Islet of Langerhans (tissue), 1 donor: ENCODE data around the gene UBA5.

Source experiments
- FAIRE-seq: peaks from one replicate; lab custom pipeline; 2011; peaks lifted over from hg19 to GRCh38; lab: Jason Lieb, UNC

Gene UBA5

GRCh38 chr3:132721479-132722164 is 61.5 kb downstream of the UBA5 start:
- no peak for FAIRE-seq

GRCh38 chr3:132722165-132723023 is 62.3 kb downstream of the UBA5 start, which contains the start of gene NPHP3:
Gene NPHP3 (minus strand): TSS chr3:132722409. CDS start chr3:132722355, 54 bp downstream.
- no peak for FAIRE-seq

GRCh38 chr3:132723024-132723950 is 63.2 kb downstream of the UBA5 start:
- no peak for FAIRE-seq

GRCh38 chr3:132726341-132726823 is 66.3 kb downstream of the UBA5 start:
- FAIRE-seq: peak; percentile 98
